ENCODE measurements around the gene WIZ.
A peak's percentile ranks its signal among the peaks of the same experiment; 100 is the strongest.
"Not testable (repeated sequence)": the region's sequence is repeated elsewhere in the genome, so short reads cannot be mapped to it uniquely, and the experiment has no call there.

The WIZ gene

GRCh38 chr19:15402411-15403150, 47.2 kb downstream of the WIZ start:
- DNase-seq (ENCODE audit: low read depth): no peak

GRCh38 chr19:15401397-15401710, 48.4 kb downstream of the WIZ start:
- DNase-seq (ENCODE audit: low read depth): no peak

DNA sequence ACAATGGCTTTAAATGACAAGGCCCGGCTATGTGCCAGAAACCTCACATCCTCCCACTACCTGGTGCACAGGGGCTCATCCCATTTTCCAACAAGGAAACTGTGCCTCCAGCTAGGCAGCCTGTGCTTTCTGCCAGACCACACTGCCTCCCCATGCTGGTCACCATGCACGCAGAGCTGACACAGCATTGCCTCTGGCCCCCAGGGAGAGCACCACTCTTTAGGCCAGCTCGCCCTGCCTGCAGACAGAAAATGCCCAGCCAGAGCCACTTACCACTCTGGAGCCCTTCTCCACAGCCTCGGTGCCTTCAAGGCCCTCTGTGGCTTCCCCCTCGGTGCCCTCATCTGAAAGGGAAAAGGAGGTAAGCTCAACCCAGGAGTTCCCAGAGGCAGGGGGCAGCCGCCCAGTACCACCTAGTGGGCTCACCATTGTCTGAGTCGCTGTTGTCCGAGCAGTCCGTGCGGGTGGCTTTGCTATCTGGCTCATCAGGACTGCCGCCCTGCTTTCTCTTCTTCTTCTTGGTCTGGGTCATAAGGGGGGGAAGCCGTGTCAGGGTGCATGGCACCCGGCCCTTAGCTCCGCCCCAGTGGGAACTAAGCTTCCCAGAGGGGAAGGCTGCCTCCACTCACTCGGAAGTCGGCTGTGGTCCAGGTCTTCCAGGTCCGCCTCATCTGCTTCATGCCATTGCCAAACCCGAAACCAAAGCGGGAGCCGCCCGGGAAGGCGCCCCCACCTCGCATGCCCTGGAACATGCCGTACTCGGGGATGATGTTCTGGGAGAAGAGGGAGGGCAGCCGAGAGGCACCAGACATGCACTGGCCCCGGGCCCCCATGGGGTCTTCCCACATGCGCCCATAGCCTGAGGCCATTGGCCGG, 49.0 kb downstream of the WIZ start:
- no peak for DNase-seq (ENCODE audit: low read depth)

DNA sequence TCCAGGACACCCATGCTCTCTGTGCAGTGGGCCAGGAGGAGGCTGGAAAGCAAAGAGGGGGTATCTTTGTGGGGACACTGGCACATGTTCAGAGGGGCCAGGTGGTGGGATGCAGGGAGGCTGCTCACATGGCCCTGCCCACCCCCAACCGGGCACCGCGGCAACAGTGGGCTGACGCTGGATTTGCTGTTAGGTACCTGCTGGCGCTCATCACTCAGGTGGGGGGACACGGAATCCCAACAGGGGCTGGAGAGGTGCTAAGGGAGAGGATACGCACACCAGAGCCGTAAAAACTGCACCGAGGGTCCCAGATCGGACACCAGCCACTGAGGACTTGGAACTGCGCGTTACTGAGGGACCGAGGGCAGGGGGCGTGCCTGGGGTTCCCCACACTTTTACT, 50.1 kb downstream of the WIZ start:
- no peak for DNase-seq (ENCODE audit: low read depth)

GRCh38 chr19:15399234-15399515, 50.6 kb downstream of the WIZ start:
- no peak for DNase-seq (ENCODE audit: low read depth)

DNA sequence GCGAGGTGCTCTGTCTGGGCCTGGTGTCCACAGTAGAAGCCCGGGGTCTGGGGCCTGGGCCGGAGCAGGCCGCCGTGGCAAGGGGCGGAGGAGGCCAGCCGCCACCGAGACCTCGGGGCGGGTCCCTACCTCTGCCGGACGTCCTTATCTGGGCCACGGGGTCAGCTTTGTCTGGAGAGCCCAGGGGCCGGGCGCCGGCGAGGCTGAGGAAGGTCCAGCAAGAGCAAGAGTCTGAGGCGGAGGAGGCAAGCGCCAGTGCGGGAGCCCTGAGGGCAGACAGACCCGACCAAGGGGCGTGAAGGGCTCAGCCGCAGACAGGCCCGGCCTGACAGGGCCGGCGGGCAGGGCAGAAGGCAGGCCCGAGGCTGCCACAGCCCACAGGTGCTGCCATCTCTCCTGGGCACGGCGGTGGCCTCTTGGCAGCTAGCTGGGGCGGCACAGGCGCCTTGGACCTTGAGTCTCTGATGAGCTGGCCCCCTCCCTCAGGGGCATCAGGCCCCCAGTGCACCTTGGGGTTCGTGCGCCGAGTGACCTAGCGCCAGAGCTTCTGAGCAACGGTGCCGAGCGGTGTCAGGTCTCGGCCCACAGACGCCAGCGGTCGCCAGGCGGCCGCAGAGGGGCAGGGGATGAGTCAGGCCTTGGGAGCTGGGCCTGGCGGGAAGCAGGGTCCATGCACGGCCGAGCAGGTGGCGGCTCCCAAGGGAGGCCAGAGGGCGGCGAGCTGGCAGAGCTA, 51.1 kb downstream of the WIZ start:
- DNase-seq (ENCODE audit: low read depth): no peak

GRCh38 chr19:15397782-15398181, 52.0 kb downstream of the WIZ start:
- no peak for DNase-seq (ENCODE audit: low read depth)

GRCh38 chr19:15397236-15397635, 52.5 kb downstream of the WIZ start:
- no peak for DNase-seq (ENCODE audit: low read depth)

- DNase-seq (ENCODE audit: low read depth): no peak
These were observed 53.3 kb downstream of the WIZ start for GRCh38 chr19:15396436-15396835.

GRCh38 chr19:15395251-15395650, 54.5 kb downstream of the WIZ start:
- DNase-seq (ENCODE audit: low read depth): not testable (repeated sequence)

- DNase-seq (ENCODE audit: low read depth): no peak
These were observed 55.3 kb downstream of the WIZ start for GRCh38 chr19:15394426-15394825.

- peak; percentile 25 for DNase-seq (ENCODE audit: low read depth)
These were observed 55.8 kb downstream of the WIZ start for GRCh38 chr19:15393963-15394362.

- no peak for DNase-seq (ENCODE audit: low read depth)
These were observed 58.9 kb downstream of the WIZ start for GRCh38 chr19:15390814-15391213.

- DNase-seq (ENCODE audit: low read depth): no peak
These were observed 67.9 kb downstream of the WIZ start for GRCh38 chr19:15381864-15382263.

DNA sequence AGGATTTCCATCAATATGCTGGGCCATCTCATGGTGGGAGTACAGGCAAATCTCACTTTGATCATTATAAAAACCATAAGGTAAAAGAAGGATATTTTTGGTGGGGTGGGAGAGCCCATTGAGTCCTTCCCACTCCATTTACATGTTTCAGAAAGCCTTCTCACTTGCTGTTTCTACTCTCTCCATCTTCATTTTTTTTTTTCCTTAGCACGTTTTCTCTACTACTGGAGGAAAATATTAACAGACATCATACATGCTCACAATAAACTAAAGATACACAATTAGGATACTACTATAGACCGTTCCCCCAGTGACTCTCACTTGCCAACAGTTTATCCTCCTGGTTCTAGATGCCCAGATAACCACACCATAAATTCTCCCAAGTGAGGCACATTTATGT, 68.3 kb downstream of the WIZ start:
- DNase-seq (ENCODE audit: low read depth): no peak

DNA sequence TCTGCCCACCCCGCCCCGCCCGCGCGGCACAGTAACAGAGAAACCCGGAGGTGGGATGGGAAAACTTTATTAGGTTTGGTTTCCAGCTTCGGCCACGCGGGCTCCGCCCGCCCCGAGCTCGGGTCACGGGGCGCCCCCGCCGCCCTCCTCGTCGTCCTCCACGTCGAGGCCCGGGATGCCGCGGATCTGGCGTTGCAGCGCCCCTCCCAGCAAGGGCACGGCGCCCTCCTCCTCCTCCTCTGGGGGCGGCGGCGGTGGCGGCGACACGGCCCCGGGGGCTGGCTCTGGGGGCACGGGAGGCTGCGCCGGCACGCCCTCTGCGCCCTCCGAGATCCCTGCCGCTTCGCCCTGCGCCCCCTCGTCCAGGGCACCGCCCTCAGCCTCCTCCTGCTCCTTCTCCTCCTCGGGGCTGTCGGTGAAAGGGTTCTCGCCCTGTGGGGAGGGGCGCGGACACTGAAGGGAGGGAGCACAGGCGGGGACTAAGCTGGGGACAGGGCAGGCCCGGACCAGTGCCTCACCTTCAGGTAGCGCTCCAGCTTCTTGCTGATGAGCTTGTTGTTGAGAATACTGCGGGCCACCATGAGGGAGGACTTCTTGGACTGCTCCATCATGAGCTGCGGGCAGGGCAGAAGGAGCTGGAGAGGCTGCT, 69.6 kb downstream of the WIZ start:
- DNase-seq (ENCODE audit: low read depth): peak; percentile 20

- DNase-seq (ENCODE audit: low read depth): peak; percentile 93
These were observed 70.4 kb downstream of the WIZ start, which contains the start of gene AKAP8 for GRCh38 chr19:15379083-15379998. Gene AKAP8 (minus strand): TSS chr19:15379787. CDS start chr19:15379731, 56 bp downstream.

- peak; percentile 15 for DNase-seq (ENCODE audit: low read depth)
These were observed 71.1 kb downstream of the WIZ start for GRCh38 chr19:15378534-15379082.

DNA sequence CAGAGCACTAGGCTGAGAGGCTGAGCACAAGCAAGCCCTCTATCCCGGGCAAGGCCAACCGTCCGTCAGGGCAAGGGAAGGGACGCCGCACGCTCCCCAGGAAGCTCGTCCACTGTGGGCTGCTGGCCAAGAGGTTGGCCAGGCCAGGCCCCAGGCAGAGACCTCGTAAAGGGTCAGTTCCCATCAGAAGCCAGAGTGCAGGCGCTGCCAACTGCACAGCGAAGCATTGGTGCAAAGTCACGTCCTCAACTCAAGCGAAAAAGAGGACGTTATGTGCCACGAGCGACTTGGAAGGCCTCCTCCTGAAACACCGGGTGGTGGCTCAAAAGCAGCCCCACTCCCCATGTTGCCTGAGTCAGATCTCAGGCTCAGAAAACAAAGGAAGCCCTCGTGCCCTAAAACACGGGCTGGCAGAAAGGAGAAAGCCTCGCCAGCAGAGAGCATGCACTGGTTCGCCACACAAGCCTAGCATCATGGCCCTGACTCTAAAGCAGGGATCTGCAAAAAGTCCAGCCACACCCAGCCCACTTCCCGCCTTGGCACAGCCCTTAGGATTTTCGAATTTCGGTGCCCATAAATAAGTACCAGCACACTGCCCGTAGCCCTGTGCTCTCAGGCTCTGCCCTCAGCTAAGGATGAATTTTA, 74.8 kb downstream of the WIZ start:
- DNase-seq (ENCODE audit: low read depth): no peak

GRCh38 chr19:15374105-15374651, 75.6 kb downstream of the WIZ start:
- DNase-seq (ENCODE audit: low read depth): no peak

All from HS-5 (cell line).